Measurements from ENCODE around the gene GSTA4. TPM values are rescaled to one million over a fixed set of nuclear protein-coding genes. Genes with fewer than 3 reads are reported as not detected.

Gene GSTA4
- polyA plus RNA-seq, 1 experiment = 20.9 TPM

DNA sequence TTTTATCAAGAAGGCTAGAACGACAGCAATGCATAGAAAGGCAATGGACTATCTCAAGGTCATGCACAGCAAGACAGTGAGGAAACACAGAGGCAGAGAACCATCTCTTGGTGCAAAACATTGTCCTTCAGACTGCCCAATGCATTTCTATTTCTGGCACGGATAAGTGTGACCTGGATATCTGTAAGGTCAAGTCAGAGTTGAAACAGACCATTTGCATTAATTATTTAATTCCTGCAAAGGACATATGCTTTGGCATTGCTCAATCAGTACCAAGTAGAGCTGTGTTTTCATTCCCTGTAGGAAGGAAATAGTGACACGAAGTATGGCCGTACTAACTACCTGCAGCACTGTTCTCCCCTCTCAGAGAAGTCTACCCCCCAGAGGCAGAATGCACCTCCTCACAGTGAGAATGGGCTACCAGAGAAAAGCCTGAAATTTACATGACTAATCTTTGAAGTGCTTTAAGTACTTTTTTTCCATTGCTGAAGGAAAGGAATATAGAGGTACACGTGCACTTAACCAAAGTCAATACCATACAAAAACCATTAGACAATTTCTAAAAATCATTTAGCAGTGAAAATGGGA, 32.1 kb upstream of the GSTA4 start:
- no peak overlapping the region for H3K4me3 ChIP-seq (ENCODE audit: low read depth, low read length)

DNA sequence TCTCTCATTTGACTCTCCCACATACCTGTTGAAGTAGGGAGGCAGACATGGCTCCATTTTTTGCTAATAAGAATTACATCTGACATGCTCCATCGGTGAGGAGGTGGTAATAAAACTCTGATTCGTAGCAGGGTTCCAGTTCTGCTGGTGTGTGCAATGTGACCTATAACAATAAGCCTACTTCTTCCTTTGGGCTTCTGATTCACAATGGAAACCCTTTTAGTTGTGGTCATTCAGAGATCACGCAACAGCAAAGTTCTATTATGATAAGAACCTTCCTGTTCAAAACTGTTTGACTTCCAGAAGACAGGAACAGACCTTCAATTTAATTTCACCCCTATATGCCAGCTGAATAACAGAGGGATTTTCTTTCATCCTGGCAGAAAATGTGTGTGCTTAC, 31.4 kb upstream of the GSTA4 start:
- no peaks in the 10 kb centered on the region for H3K27me3 ChIP-seq (ENCODE audit: control insufficient read depth, insufficient read depth, low read length)
- H3K36me3 ChIP-seq (ENCODE audit: control insufficient read depth, insufficient read depth, low read length) = peaks cover 2% of the 10 kb centered on the region
- ChIA-PET POLR2A (no interaction called here), CTCF (interaction anchor here (0.8 kb wide), 1 partner anchor 30 kb away, joined by 3 read pairs; no protein-coding TSS in a partner anchor)
- no peak for DNase-seq (ENCODE audit: low read depth)
- no peak overlapping the region for H3K4me3 ChIP-seq (ENCODE audit: low read depth, low read length)
- TF ChIP-seq, protein P1, sequence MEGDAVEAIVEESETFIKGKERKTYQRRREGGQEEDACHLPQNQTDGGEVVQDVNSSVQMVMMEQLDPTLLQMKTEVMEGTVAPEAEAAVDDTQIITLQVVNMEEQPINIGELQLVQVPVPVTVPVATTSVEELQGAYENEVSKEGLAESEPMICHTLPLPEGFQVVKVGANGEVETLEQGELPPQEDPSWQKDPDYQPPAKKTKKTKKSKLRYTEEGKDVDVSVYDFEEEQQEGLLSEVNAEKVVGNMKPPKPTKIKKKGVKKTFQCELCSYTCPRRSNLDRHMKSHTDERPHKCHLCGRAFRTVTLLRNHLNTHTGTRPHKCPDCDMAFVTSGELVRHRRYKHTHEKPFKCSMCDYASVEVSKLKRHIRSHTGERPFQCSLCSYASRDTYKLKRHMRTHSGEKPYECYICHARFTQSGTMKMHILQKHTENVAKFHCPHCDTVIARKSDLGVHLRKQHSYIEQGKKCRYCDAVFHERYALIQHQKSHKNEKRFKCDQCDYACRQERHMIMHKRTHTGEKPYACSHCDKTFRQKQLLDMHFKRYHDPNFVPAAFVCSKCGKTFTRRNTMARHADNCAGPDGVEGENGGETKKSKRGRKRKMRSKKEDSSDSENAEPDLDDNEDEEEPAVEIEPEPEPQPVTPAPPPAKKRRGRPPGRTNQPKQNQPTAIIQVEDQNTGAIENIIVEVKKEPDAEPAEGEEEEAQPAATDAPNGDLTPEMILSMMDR (IDR thresholded peaks at IDR 0.05; ENCODE audit: insufficient read depth, low read depth, low read length) = no peak

More for the DNA sequence above, 32.1 kb upstream of the GSTA4 start:
- CTCF ChIA-PET = interaction anchor here (0.8 kb wide), 1 partner anchor 31 kb away, joined by 3 read pairs; no protein-coding TSS in a partner anchor
- Histone ChIP-seq H3K27me3 (ENCODE audit: control insufficient read depth, insufficient read depth, low read length) (no peaks in the 10 kb centered on the region), H3K36me3 (ENCODE audit: control insufficient read depth, insufficient read depth, low read length) (peaks cover 2% of the 10 kb centered on the region)
- no peak for DNase-seq (ENCODE audit: low read depth)
- TF ChIP-seq, protein P1 (IDR thresholded peaks at IDR 0.05; ENCODE audit: insufficient read depth, low read depth, low read length) = no peak
- POLR2A ChIA-PET = no interaction called here

DNA sequence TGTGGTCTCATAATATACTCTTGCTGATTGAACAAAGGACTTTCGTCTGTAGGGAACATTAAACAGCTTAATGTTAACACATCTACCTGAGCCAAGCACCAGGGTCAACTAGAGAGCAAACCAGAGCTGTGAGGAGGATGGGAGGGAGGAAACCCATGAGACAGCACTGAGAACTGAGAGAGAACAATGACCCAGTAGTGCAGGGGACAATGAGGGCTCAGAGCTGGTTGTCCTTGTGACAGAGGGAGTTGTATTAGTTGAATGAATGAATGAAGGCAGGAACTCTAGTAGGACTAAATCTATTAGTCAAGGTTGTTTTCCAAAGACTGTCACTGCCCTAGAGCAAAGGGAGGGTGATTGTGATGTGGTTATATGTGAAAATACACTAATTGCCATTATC, 28.2 kb upstream of the GSTA4 start:
- ChIA-PET POLR2A (no interaction called here), CTCF (interaction anchor here (1.0 kb wide), 1 partner anchor 29 kb away, joined by 5 read pairs; the partner anchor contains the start of gene GSTA4)
- no peak overlapping the region for H3K4me3 ChIP-seq (ENCODE audit: low read depth, low read length)
- H3K27me3 ChIP-seq (ENCODE audit: control insufficient read depth, insufficient read depth, low read length) = no peaks in the 10 kb centered on the region
- no peak for DNase-seq (ENCODE audit: low read depth)
- peaks cover 2% of the 10 kb centered on the region for H3K36me3 ChIP-seq (ENCODE audit: control insufficient read depth, insufficient read depth, low read length)
- TF ChIP-seq, protein P1 (IDR thresholded peaks at IDR 0.05; ENCODE audit: insufficient read depth, low read depth, low read length) = no peak

DNA sequence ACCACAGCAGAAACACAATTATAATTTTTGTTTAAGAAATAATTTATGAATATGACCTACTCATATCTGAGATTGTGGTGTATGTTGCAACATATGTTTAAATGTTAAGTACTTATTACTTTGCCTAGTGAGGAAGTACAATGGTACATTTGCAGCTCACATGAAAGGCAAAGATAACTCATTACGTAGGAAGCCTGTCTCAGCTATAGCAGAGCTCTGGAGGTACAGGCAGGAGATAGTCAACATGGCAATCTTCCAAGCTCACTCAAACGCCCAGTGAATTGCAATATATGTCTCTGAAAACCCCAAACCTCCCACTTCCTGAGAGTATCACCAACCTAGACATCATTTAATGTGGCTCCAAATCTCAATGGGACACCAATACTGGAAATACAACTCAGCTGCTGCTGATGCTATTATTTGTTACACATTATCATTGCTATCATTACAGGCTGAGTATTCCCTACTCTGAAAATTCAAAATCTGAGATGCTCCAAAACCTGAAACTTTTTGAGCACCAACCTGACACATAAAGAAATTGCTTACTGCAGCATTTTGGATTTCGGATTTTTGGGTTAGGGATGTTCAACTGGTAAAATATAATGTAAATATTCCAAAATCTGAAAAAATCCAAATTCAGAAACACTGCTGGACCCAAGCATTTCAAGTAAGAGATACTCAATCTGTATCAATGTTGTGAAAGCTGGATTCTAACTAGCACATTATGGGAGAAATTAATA, 25.1 kb upstream of the GSTA4 start:
- no peak for DNase-seq (ENCODE audit: low read depth)
- Histone ChIP-seq H3K36me3 (ENCODE audit: control insufficient read depth, insufficient read depth, low read length) (peaks cover 9% of the 10 kb centered on the region), H3K27me3 (ENCODE audit: control insufficient read depth, insufficient read depth, low read length) (no peaks in the 10 kb centered on the region), H3K4me3 (ENCODE audit: low read depth, low read length) (no peak overlapping the region)
- CTCF ChIA-PET = no interaction called here
- POLR2A ChIA-PET = no interaction called here
- TF ChIP-seq, protein P1 (IDR thresholded peaks at IDR 0.05; ENCODE audit: insufficient read depth, low read depth, low read length) = no peak

DNA sequence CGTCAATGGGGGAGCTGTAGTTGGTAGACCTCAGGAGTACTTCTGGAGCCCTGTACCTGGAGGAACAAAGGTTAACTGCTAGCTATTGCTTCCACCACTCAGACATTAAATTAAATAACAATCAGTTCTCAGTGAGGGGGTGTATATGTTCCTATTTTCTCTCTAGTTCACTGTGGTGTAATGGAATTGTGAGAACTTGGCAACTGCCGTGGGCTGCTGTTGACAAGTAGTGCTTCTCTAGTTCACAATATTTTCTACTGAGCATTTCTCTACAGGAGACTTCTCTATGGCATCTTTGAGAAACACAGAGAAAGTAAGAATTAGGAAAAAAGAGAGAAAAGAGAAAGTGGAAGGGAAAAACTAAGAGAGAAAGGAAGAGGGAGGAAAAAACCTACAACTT, 23.4 kb upstream of the GSTA4 start:
- TF ChIP-seq, protein P1 (IDR thresholded peaks at IDR 0.05; ENCODE audit: insufficient read depth, low read depth, low read length) = no peak
- ChIA-PET CTCF (interaction anchor here (0.9 kb wide), 1 partner anchor 12 kb away, joined by 3 read pairs; no protein-coding TSS in a partner anchor), POLR2A (no interaction called here)
- H3K27me3 ChIP-seq (ENCODE audit: control insufficient read depth, insufficient read depth, low read length) = no peaks in the 10 kb centered on the region
- DNase-seq (ENCODE audit: low read depth) = no peak
- no peak overlapping the region for H3K4me3 ChIP-seq (ENCODE audit: low read depth, low read length)
- peaks cover 11% of the 10 kb centered on the region for H3K36me3 ChIP-seq (ENCODE audit: control insufficient read depth, insufficient read depth, low read length)

All from BJ (cell line).